RWPE2 (cell line): ENCODE measurements around the gene FHIT.

Experiments used
- ATAC-seq: fragments of 200-7000 bp; cut with Tn5 transposase; 3 replicates; pipeline ENCODE4 v1.9.1; 2021; ENCODE audit warnings: low read depth
- DNase-seq: peaks from one replicate; pipeline ENCODE4 v3.0.0-alpha.2; 2020; ENCODE audit warnings: low spot score
- H3K27ac ChIP-seq: fragments of 450-650 bp; 2 replicates; pipeline ENCODE4 v1.5.1; 2017; ENCODE audit warnings: mild to moderate bottlenecking; ENCODE audit not compliant: poor library complexity, severe bottlenecking
- H3K27me3 ChIP-seq: fragments of 250-450 bp; sonication (Bioruptor Pico); 2 replicates; pipeline ENCODE4 v1.5.1; 2021; ENCODE audit warnings: mild to moderate bottlenecking, moderate library complexity; ENCODE audit not compliant: insufficient read depth, poor library complexity, severe bottlenecking
- H3K36me3 ChIP-seq: fragments of 250-450 bp; sonication (Bioruptor Pico); 2 replicates; pipeline ENCODE4 v1.5.1; 2020; ENCODE audit warnings: low read depth, mild to moderate bottlenecking, moderate library complexity
- H3K4me1 ChIP-seq: fragments of 250-450 bp; sonication (Bioruptor Pico); 2 replicates; pipeline ENCODE4 v1.5.1; 2021; ENCODE audit warnings: mild to moderate bottlenecking, moderate library complexity; ENCODE audit not compliant: insufficient read depth, poor library complexity, severe bottlenecking
- H3K4me3 ChIP-seq: fragments of 250-450 bp; sonication (Bioruptor Pico); 2 replicates; pipeline ENCODE4 v1.5.1; 2021; ENCODE audit warnings: mild to moderate bottlenecking, moderate library complexity; ENCODE audit not compliant: severe bottlenecking
- H3K9me3 ChIP-seq: fragments of 250-450 bp; sonication (Bioruptor Pico); 2 replicates; pipeline ENCODE4 v1.5.1; 2021; ENCODE audit warnings: mild to moderate bottlenecking, moderate library complexity; ENCODE audit not compliant: severe bottlenecking
- TF ChIP-seq, protein P1 (sequence below): fragments of 450-650 bp; IDR thresholded peaks from one replicate; pipeline ENCODE4 v1.5.1; 2017; ENCODE audit warnings: mild to moderate bottlenecking, moderate library complexity; ENCODE audit not compliant: poor library complexity, severe bottlenecking

The FHIT gene

DNA sequence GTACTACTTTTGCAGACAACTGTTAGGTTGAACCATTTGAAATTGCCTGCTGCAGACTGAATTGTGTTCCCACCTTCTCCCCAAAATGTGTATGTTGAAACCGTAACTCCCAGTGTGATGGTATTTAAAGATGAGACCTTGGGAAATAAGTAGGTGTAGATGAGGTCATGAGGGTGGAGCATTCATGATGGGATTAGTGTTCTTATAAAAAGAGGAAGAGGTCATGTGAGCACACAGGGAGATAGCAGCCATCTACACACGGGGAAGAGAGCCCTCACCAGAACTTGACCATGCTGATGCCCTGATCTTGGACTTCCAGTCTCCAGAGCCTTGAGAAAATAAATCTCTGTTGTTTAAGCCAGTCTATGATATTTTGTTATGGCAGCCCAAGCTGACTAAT is 17.4 kb upstream of the FHIT start:
- DNase-seq (no peak), ATAC-seq (no peak)
- H3K27ac ChIP-seq, result no peak overlapping the region
- H3K4me1 ChIP-seq, result no peaks in the 10 kb centered on the region
- no peak overlapping the region for H3K4me3 ChIP-seq
- H3K27me3 ChIP-seq, result no peaks in the 10 kb centered on the region
- TF ChIP-seq, protein P1, sequence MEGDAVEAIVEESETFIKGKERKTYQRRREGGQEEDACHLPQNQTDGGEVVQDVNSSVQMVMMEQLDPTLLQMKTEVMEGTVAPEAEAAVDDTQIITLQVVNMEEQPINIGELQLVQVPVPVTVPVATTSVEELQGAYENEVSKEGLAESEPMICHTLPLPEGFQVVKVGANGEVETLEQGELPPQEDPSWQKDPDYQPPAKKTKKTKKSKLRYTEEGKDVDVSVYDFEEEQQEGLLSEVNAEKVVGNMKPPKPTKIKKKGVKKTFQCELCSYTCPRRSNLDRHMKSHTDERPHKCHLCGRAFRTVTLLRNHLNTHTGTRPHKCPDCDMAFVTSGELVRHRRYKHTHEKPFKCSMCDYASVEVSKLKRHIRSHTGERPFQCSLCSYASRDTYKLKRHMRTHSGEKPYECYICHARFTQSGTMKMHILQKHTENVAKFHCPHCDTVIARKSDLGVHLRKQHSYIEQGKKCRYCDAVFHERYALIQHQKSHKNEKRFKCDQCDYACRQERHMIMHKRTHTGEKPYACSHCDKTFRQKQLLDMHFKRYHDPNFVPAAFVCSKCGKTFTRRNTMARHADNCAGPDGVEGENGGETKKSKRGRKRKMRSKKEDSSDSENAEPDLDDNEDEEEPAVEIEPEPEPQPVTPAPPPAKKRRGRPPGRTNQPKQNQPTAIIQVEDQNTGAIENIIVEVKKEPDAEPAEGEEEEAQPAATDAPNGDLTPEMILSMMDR, result no peak
- H3K9me3 ChIP-seq, result no peaks in the 10 kb centered on the region
- H3K36me3 ChIP-seq, result no peaks in the 10 kb centered on the region

DNA sequence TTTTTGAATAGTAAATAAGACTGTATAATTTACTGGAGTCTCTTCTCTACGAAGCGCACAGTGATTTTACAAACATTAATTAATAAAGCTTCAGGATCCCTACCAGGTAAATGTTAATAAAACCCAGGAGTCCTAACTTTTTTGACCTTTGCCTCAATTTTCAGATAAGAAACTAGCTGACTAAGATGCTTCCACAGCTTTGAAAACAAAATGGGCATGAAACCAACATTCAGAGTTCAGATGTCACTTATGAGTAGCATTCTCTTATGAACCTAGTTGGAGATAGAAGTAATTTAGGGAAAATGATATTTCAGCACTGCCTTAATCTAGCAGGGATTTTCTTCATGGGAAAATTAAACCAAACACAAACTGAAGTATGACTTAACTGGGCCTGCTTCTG is 13.0 kb upstream of the FHIT start:
- DNase-seq, result no peak
- Histone ChIP-seq H3K4me1 (no peaks in the 10 kb centered on the region), H3K4me3 (no peak overlapping the region), H3K27ac (no peak overlapping the region), H3K9me3 (no peaks in the 10 kb centered on the region), H3K36me3 (no peaks in the 10 kb centered on the region), H3K27me3 (no peaks in the 10 kb centered on the region)
- ATAC-seq, result no peak
- TF ChIP-seq, protein P1, result no peak

DNA sequence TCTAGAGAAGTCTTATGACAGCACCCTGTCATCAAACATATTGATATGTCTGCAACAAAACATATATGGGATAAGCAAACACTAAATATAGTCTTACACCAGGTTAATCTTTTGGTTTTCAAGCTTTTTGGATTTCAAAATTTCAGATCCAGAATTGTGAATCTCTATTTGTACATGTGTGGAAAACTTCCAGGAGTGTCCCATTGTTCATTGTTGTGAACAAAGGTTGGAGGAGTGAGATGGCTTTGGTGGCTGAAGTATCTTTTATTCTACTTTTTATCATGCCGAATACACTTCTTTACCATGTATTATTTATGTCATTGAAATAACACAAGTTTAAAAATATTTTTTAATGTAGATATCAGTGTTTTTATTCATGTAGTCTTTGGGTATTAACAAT is 5.9 kb upstream of the FHIT start:
- TF ChIP-seq, protein P1, result no peak
- Histone ChIP-seq H3K27me3 (no peaks in the 10 kb centered on the region), H3K9me3 (no peaks in the 10 kb centered on the region), H3K4me1 (peaks cover 2% of the 10 kb centered on the region), H3K4me3 (no peak overlapping the region), H3K27ac (no peak overlapping the region), H3K36me3 (no peaks in the 10 kb centered on the region)
- DNase-seq (no peak), ATAC-seq (no peak)

DNA sequence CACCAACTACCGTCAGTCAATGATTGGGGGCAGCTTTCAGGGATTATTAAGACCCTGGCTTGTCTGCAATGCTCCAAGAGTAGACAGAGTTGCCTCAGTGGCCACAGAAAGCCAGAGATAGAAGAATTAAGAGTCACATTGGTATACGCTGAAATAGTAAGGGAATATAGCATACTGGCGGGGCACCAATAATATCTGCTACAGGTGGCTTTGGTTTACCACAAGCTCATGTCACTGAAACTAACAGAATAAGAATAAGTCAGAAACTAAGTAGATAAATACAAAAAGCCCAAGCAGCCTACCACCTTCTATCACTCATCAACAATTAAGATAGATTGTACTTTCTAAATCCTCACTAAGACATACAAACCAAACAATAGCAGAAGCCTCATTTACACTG is 2.5 kb upstream of the FHIT start:
- Histone ChIP-seq H3K4me1 (peaks cover 9% of the 10 kb centered on the region), H3K36me3 (no peaks in the 10 kb centered on the region), H3K27me3 (no peaks in the 10 kb centered on the region), H3K27ac (no peak overlapping the region), H3K4me3 (no peak overlapping the region), H3K9me3 (no peaks in the 10 kb centered on the region)
- DNase-seq (no peak), ATAC-seq (no peak)
- TF ChIP-seq, protein P1, result no peak

DNA sequence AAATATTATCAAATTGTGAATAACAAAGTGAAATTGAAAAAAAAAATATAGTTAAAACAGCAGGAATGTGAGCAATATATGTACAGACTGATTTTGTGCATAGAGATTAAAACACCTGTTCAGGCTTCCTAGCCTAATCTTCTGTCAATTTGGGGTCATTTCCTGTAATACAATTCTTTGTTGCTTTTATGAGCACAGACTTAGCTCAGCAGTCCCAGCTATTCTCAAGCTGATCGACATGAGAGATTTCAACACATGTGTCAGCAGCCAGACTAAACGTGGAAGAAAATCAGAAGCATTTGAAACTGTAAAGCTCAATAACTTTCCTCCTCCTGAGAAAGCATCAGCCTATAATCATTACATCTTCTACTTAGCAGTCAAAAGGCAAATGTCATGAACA is 1.6 kb upstream of the FHIT start:
- Histone ChIP-seq H3K9me3 (no peaks in the 10 kb centered on the region), H3K4me1 (peaks cover 9% of the 10 kb centered on the region), H3K4me3 (no peak overlapping the region), H3K27me3 (no peaks in the 10 kb centered on the region), H3K36me3 (no peaks in the 10 kb centered on the region), H3K27ac (no peak overlapping the region)
- no peak for DNase-seq
- ATAC-seq, result no peak
- TF ChIP-seq, protein P1, result no peak
